ENCODE results near the gene EML5. TPM values are rescaled to one million over a fixed set of nuclear protein-coding genes. Genes with fewer than 3 reads are reported as not detected.

EML5 gene
- total and polyA plus RNA-seq, 2 of the 13 experiments (the other 11 are each of a cell fraction or from before 2014, with no cell fraction given), result 0.11 TPM; not detected in 1

- no peak for TF ChIP-seq E2F5 (CRISPR knock-in tag; conservative IDR thresholded peaks at IDR 0.05)
- TF ChIP-seq HNRNPLL (IDR thresholded peaks at IDR 0.05; ENCODE audit: low read depth, low read length, poor library complexity, severe bottlenecking), result no peak
- no peak for TF ChIP-seq CC2D1A (CRISPR knock-in tag; IDR thresholded peaks at IDR 0.05)
- no peak for TF ChIP-seq IKZF1 (IDR thresholded peaks at IDR 0.05)
- no peak for TF ChIP-seq EED (CRISPR knock-in tag; IDR thresholded peaks at IDR 0.05)
- TF ChIP-seq POLR2G (IDR thresholded peaks at IDR 0.05; ENCODE audit: low read depth, low read length), result no peak
- no peak for TF ChIP-seq MYC (CRISPR knock-in tag; IDR thresholded peaks at IDR 0.05; ENCODE audit: borderline replicate concordance)
- no peak for TF ChIP-seq PHF20 (CRISPR knock-in tag; IDR thresholded peaks at IDR 0.05)
- TF ChIP-seq AGO2 (optimal IDR thresholded peaks at IDR 0.05; ENCODE audit: low read depth, low read length), result no peak
- TF ChIP-seq AFF4 (CRISPR knock-in tag; IDR thresholded peaks at IDR 0.05), result no peak
Measured at GRCh38 chr14:88616697-88617096, 176.1 kb downstream of the EML5 start (continued).
